GM10847 (cell line): ENCODE data around the gene NCS1.

Source experiments
- POLR2A ChIP-seq: IDR thresholded peaks from 2 replicates; pipeline ENCODE4 v1.6.1; 2011; ENCODE audit not compliant: insufficient read length; ENCODE audit errors: extremely low read depth

NCS1 gene

GRCh38 chr9:130172161-130172857 lies at the start of gene NCS1:
Gene NCS1, plus strand, starts transcription at chr9:130172404. Its CDS starts 260 bp downstream, at chr9:130172664.
- TF ChIP-seq POLR2A = no peak

- TF ChIP-seq POLR2A = no peak
Measured at GRCh38 chr9:130122456-130122855, 49.7 kb upstream of the NCS1 start.

- TF ChIP-seq POLR2A = no peak
Measured at GRCh38 chr9:130124085-130124860, 47.9 kb upstream of the NCS1 start.

- no peak for TF ChIP-seq POLR2A
Measured at GRCh38 chr9:130126721-130127433, 45.3 kb upstream of the NCS1 start.

- TF ChIP-seq POLR2A = no peak
Measured at GRCh38 chr9:130128251-130128650, 44.0 kb upstream of the NCS1 start.

GRCh38 chr9:130128733-130129431 lies 43.3 kb upstream of the NCS1 start:
- TF ChIP-seq POLR2A = no peak

GRCh38 chr9:130129432-130130061 lies 42.7 kb upstream of the NCS1 start:
- TF ChIP-seq POLR2A = no peak

- TF ChIP-seq POLR2A = no peak
Measured at GRCh38 chr9:130132746-130133145, 39.5 kb upstream of the NCS1 start.

GRCh38 chr9:130137081-130137640 lies 35.0 kb upstream of the NCS1 start:
- TF ChIP-seq POLR2A = no peak

GRCh38 chr9:130137641-130138081 lies 34.5 kb upstream of the NCS1 start:
- TF ChIP-seq POLR2A = no peak

GRCh38 chr9:130138171-130138653 lies 34.0 kb upstream of the NCS1 start:
- no peak for TF ChIP-seq POLR2A

GRCh38 chr9:130138791-130139190 lies 33.4 kb upstream of the NCS1 start:
- TF ChIP-seq POLR2A = no peak

GRCh38 chr9:130139251-130139650 lies 33.0 kb upstream of the NCS1 start:
- no peak for TF ChIP-seq POLR2A

GRCh38 chr9:130140706-130141105 lies 31.5 kb upstream of the NCS1 start:
- TF ChIP-seq POLR2A = no peak

- no peak for TF ChIP-seq POLR2A
Measured at GRCh38 chr9:130142056-130142455, 30.1 kb upstream of the NCS1 start.

- no peak for TF ChIP-seq POLR2A
Measured at GRCh38 chr9:130142641-130143040, 29.6 kb upstream of the NCS1 start.
